ENCODE data around the gene MIX23. TPM values are rescaled to one million over a fixed set of nuclear protein-coding genes. Genes with fewer than 3 reads are reported as not detected.

MIX23 gene
- total and polyA plus RNA-seq, 12 donors, result 10.6 to 118 (median 36.9) TPM

DNA sequence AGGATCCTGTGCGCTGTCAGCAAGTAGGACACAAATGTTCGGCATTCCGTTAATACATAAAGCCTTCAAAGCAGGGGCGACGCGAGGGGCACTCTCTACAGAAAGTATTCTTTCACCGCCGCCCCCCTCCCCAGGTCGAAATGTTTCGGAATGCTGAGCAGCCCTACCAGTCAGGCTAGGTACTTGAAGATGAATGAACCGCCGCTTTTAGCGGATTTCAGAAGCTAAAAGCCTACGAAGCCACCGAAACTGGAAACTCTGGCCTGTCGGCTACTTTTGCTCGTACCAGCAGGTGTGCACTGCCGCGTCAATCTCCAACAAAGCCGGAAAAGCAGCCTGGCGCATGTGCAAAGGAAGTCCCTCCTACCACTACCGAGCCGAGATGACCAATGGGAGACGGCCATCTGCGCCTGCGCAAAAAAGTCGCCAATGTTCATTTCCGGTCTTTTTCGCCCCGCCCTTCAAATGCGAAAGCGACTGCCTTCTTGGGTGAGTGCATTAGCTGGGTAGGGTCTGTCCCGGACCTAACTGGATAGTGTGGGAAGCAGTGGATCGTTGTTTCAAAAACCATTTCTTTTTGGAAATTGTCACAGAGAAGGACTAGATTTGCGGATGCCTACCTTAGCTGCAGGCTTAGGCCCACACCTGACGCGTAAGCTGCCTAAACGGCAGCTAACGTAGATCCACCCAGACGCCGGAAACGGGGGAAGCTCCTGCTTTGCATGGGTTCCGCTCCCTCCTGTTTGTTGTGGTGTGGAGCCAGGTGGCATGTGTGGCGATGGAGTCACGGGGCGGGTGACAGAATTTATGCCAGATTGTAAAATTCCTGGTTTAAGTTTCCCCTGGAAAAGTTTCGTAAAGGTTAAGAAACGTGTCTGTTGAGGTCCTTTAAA is 33.0 kb upstream of the MIX23 start, which contains the start of gene WDR5B:
Gene WDR5B, minus strand, starts transcription at position 301 of the 893 bp plus-strand sequence. CDS start 534 bp downstream, outside the sequence.
- intact Hi-C loops (cut with DNase I), result no loop called here
- H3K27ac ChIP-seq, result peak within 1 kb of the TSS; percentile 66 to 98 (median 80)
- WGBS, 4 donors, result 0 to 1% (median 0%) methylated on average over 23 to 48 of the region's 48 CpGs

DNA sequence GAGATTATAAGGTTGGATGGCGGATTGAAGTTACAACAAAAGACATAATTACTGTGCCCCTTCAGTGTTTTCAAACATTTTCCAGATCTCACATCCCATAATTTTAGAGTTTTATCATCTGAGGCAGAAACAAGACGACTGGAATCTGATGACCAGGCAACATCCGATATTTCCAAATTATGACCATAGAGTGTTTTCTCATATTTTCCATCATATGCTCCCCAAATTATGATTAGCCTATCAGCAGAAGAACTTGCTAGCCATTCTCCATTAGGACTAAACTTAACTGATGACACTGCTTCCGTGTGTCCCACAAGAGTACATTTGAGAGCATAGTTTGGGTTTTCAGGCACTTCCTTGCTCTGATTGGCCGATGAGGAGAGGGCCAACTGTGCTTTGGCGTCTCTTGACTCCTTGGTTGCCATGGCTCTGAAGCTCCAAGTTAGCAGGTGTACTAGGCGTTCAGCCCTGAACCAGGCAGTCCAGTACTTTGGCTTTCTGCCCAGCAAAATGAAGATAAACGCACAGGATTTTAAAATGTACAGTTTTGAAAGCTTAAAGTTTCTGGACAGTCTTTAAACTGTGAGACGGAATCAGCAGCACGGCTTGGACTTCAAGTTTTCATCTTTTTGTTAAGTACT is 32.2 kb upstream of the MIX23 start:
- TF ChIP-seq, protein P1, sequence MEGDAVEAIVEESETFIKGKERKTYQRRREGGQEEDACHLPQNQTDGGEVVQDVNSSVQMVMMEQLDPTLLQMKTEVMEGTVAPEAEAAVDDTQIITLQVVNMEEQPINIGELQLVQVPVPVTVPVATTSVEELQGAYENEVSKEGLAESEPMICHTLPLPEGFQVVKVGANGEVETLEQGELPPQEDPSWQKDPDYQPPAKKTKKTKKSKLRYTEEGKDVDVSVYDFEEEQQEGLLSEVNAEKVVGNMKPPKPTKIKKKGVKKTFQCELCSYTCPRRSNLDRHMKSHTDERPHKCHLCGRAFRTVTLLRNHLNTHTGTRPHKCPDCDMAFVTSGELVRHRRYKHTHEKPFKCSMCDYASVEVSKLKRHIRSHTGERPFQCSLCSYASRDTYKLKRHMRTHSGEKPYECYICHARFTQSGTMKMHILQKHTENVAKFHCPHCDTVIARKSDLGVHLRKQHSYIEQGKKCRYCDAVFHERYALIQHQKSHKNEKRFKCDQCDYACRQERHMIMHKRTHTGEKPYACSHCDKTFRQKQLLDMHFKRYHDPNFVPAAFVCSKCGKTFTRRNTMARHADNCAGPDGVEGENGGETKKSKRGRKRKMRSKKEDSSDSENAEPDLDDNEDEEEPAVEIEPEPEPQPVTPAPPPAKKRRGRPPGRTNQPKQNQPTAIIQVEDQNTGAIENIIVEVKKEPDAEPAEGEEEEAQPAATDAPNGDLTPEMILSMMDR (IDR thresholded peaks at IDR 0.05), result no peak
- no peak for TF ChIP-seq POLR2A (IDR thresholded peaks at IDR 0.05)
- H3K27me3 ChIP-seq, result no peaks in the 10 kb centered on the region
- intact Hi-C loops (cut with DNase I), result no loop called here
- peak overlapping the region; percentile 36 to 93 (median 81) for H3K4me3 ChIP-seq
- peaks cover 0 to 15% of the 10 kb centered on the region in 2 donors for H3K36me3 ChIP-seq (replicated peaks in 1 of 2)
- DNase-seq, result peak in 6 of 7 donors; percentile 39 to 68 (median 50)
- no peaks in the 10 kb centered on the region for H3K9me3 ChIP-seq (replicated peaks in 1 of 3)
- 18 to 26% (median 21%) methylated on average over 9 to 10 of the region's 10 CpGs for WGBS, 4 donors
- H3K27ac ChIP-seq, result peak overlapping the region; percentile 66 to 98 (median 80)
- peaks cover 14 to 33% of the 10 kb centered on the region in 2 donors for H3K4me1 ChIP-seq (replicated peaks in 1 of 2)

More for the DNA sequence above, 33.0 kb upstream of the MIX23 start, which contains the start of gene WDR5B:
- H3K4me3 ChIP-seq, result peak within 1 kb of the TSS; percentile 36 to 93 (median 81)
- peaks cover 14 to 33% of the 10 kb centered on the region in 2 donors for H3K4me1 ChIP-seq (replicated peaks in 1 of 2)
- H3K9me3 ChIP-seq (replicated peaks in 1 of 3), result no peaks in the 10 kb centered on the region
- peaks cover 0 to 7% of the 10 kb centered on the region in 2 donors for H3K36me3 ChIP-seq (replicated peaks in 1 of 2)
- TF ChIP-seq, protein P1 (IDR thresholded peaks at IDR 0.05), result peak in 3 of 6 experiments; percentile 6 to 21 (median 19)
- peak; percentile 68 to 97 for TF ChIP-seq POLR2A (IDR thresholded peaks at IDR 0.05)
- peak; percentile 98 to 99 (median 98) for DNase-seq
- H3K27me3 ChIP-seq, result no peaks in the 10 kb centered on the region

DNA sequence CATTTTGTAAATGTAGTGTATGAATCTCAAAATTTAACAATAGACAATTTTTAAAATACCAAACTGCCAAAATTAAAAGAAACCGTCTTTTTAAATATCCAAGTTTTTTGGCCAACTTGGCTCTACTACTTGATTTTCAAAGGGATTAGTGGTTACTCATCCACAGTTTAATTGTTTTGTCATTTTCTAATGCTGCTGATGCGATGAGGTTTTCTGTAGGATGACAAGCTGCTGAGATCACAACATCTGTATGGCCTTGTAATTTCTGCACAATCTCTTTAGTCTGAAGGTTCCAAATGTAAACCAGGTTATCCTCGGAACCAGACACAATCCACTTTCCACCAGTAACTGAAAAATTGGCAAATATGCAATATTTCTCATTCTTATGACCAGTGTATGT is 31.4 kb upstream of the MIX23 start:
- no peak for TF ChIP-seq POLR2A (IDR thresholded peaks at IDR 0.05)
- TF ChIP-seq, protein P1 (IDR thresholded peaks at IDR 0.05), result no peak
- intact Hi-C loops (cut with DNase I), result no loop called here
- no peak overlapping the region for H3K27ac ChIP-seq

DNA sequence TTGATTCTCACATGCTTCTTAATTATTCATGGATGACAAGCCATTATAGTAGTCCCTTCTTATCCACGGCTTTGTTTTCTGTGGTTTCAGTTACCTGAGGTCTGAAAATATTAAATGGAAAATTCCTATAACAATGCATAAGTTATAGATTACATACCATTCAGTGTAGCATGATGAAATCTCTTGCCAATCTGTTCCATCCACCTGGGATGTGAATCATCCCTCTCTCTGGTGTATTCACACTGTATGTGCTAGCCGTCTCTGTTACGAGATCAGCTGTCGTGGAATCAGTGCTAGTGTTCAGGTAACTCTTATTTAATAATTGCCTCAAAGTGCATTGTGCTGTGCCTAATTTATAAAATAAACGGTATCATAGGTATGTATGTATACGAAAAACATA is 27.6 kb upstream of the MIX23 start:
- no peaks in the 10 kb centered on the region for H3K9me3 ChIP-seq (replicated peaks in 1 of 3)
- no peak overlapping the region for H3K27ac ChIP-seq
- 87 to 92% (median 91%) methylated on average over 6 of the region's 6 CpGs for WGBS, 4 donors
- intact Hi-C loops (cut with DNase I), result no loop called here
- no peaks in the 10 kb centered on the region for H3K27me3 ChIP-seq
- DNase-seq, result no peak
- H3K4me1 ChIP-seq (replicated peaks in 1 of 2), result peaks cover 6 to 24% of the 10 kb centered on the region in 2 donors
- no peak overlapping the region for H3K4me3 ChIP-seq
- no peak for TF ChIP-seq POLR2A (IDR thresholded peaks at IDR 0.05)
- TF ChIP-seq, protein P1 (IDR thresholded peaks at IDR 0.05), result no peak
- H3K36me3 ChIP-seq (replicated peaks in 1 of 2), result peaks cover 0 to 59% of the 10 kb centered on the region in 2 donors

More for the DNA sequence above, 31.4 kb upstream of the MIX23 start:
- no peaks in the 10 kb centered on the region for H3K27me3 ChIP-seq
- H3K9me3 ChIP-seq (replicated peaks in 1 of 3), result no peaks in the 10 kb centered on the region
- peaks cover 14 to 36% of the 10 kb centered on the region in 2 donors for H3K4me1 ChIP-seq (replicated peaks in 1 of 2)
- H3K36me3 ChIP-seq (replicated peaks in 1 of 2), result peaks cover 0 to 23% of the 10 kb centered on the region in 2 donors
- DNase-seq, result no peak
- no peak overlapping the region for H3K4me3 ChIP-seq
- 88 to 92% (median 91%) methylated on average over 3 of the region's 3 CpGs for WGBS, 4 donors
